ENCODE measurements around the gene SH2D3C. TPM values are rescaled to one million over a fixed set of nuclear protein-coding genes. Genes with fewer than 3 reads are reported as not detected.

Gene SH2D3C
- total RNA-seq, 2 experiments from 2014 or later: 10.9 to 11.8 TPM

GRCh38 chr9:127712371-127712770 lies 66.1 kb downstream of the SH2D3C start:
- POLR2A ChIA-PET: no interaction called here
- H3K4me1 Mint-ChIP-seq (ENCODE audit: low read depth): peaks cover 26% of the 10 kb centered on the region
- no peak overlapping the region for H3K27ac ChIP-seq (ENCODE audit: low read depth in 1 of 2, low read length in 2 of 2)
- no peak for TF ChIP-seq CTCF (IDR thresholded peaks at IDR 0.05)
- peaks cover 5% of the 10 kb centered on the region for H3K36me3 Mint-ChIP-seq (ENCODE audit: low read depth)
- CTCF ChIA-PET: interaction anchor here (1.3 kb wide), 1 partner anchor 22 kb away, joined by 5 read pairs; the partner anchor contains the start of gene TOR2A
- no peaks in the 10 kb centered on the region for H3K27me3 ChIP-seq (ENCODE audit: control insufficient read depth in 1 of 2, insufficient read depth in 2 of 2, low read length in 2 of 2)
- no peaks in the 10 kb centered on the region for H3K36me3 ChIP-seq (ENCODE audit: insufficient read depth, low read length)
- ATAC-seq (ENCODE audit: poor library complexity) (no peak), DNase-seq (no peak)
- no peaks in the 10 kb centered on the region for H3K27me3 Mint-ChIP-seq
- no peak overlapping the region for H3K4me3 ChIP-seq (ENCODE audit: low read length)
- no peaks in the 10 kb centered on the region for H3K9me3 Mint-ChIP-seq
- peak overlapping the region; percentile 60 for H3K4me3 Mint-ChIP-seq
- H3K27ac Mint-ChIP-seq: no peak overlapping the region
- intact Hi-C loops (cut with DNase I, micrococcal nuclease): loop anchor here in 1 of 2 experiments (10.0 kb wide), 1 partner anchor 98 kb away; the partner anchor contains the start of gene STXBP1
- H3K4me1 ChIP-seq (ENCODE audit: insufficient read depth, low read length): peaks cover 49% of the 10 kb centered on the region
- no peaks in the 10 kb centered on the region for H3K9me3 ChIP-seq (ENCODE audit: control insufficient read depth in 1 of 2, insufficient read depth in 1 of 2, low read length in 2 of 2)

- intact Hi-C loops (cut with DNase I, micrococcal nuclease): loop anchor here in 1 of 2 experiments (10.0 kb wide), 1 partner anchor 97 kb away; the partner anchor contains the start of gene STXBP1
- POLR2A ChIA-PET: no interaction called here
These were observed 66.6 kb downstream of the SH2D3C start for GRCh38 chr9:127711831-127712274.

GRCh38 chr9:127711226-127711701 lies 67.2 kb downstream of the SH2D3C start:
- Mint-ChIP-seq H3K4me1 (ENCODE audit: low read depth) (peaks cover 29% of the 10 kb centered on the region), H3K27ac (no peak overlapping the region), H3K27me3 (no peaks in the 10 kb centered on the region), H3K4me3 (peak overlapping the region; percentile 74), H3K36me3 (ENCODE audit: low read depth) (peaks cover 5% of the 10 kb centered on the region), H3K9me3 (no peaks in the 10 kb centered on the region)
- POLR2A ChIA-PET: no interaction called here
- no peak overlapping the region for H3K4me3 ChIP-seq (ENCODE audit: low read length)
- TF ChIP-seq CTCF (IDR thresholded peaks at IDR 0.05): no peak
- intact Hi-C loops (cut with DNase I, micrococcal nuclease): loop anchor here in 1 of 2 experiments (10.0 kb wide), 1 partner anchor 96 kb away; the partner anchor contains the start of gene STXBP1
- H3K36me3 ChIP-seq (ENCODE audit: insufficient read depth, low read length): no peaks in the 10 kb centered on the region
- H3K27me3 ChIP-seq (ENCODE audit: control insufficient read depth in 1 of 2, insufficient read depth in 2 of 2, low read length in 2 of 2): no peaks in the 10 kb centered on the region
- CTCF ChIA-PET: interaction anchor here (1.2 kb wide), 1 partner anchor 24 kb away, joined by 4 read pairs; the partner anchor contains the start of gene TOR2A
- DNase-seq (peak in 1 of 14 experiments; percentile 26), ATAC-seq (ENCODE audit: poor library complexity) (no peak)
- H3K4me1 ChIP-seq (ENCODE audit: insufficient read depth, low read length): peaks cover 50% of the 10 kb centered on the region
- no peaks in the 10 kb centered on the region for H3K9me3 ChIP-seq (ENCODE audit: control insufficient read depth in 1 of 2, insufficient read depth in 1 of 2, low read length in 2 of 2)
- H3K27ac ChIP-seq (ENCODE audit: low read depth in 1 of 2, low read length in 2 of 2): no peak overlapping the region

More at GRCh38 chr9:127711831-127712274, 66.6 kb downstream of the SH2D3C start:
- Mint-ChIP-seq H3K27ac (no peak overlapping the region), H3K4me1 (ENCODE audit: low read depth) (peaks cover 27% of the 10 kb centered on the region), H3K9me3 (no peaks in the 10 kb centered on the region), H3K36me3 (ENCODE audit: low read depth) (peaks cover 5% of the 10 kb centered on the region), H3K4me3 (peak overlapping the region; percentile 30), H3K27me3 (no peaks in the 10 kb centered on the region)
- DNase-seq (no peak), ATAC-seq (ENCODE audit: poor library complexity) (no peak)
- Histone ChIP-seq H3K9me3 (ENCODE audit: control insufficient read depth in 1 of 2, insufficient read depth in 1 of 2, low read length in 2 of 2) (no peaks in the 10 kb centered on the region), H3K36me3 (ENCODE audit: insufficient read depth, low read length) (no peaks in the 10 kb centered on the region), H3K27me3 (ENCODE audit: control insufficient read depth in 1 of 2, insufficient read depth in 2 of 2, low read length in 2 of 2) (no peaks in the 10 kb centered on the region), H3K27ac (ENCODE audit: low read depth in 1 of 2, low read length in 2 of 2) (no peak overlapping the region), H3K4me3 (ENCODE audit: low read length) (no peak overlapping the region), H3K4me1 (ENCODE audit: insufficient read depth, low read length) (peaks cover 52% of the 10 kb centered on the region)
- TF ChIP-seq CTCF (IDR thresholded peaks at IDR 0.05): no peak
- CTCF ChIA-PET: no interaction called here

All from CD4-positive, alpha-beta T cell (primary cell).